DMS53 treated with DMSO at 0.1 percent for 48 hours (cell line): Measurements from ENCODE around the gene CASP1.
"Not testable (repeated sequence)": the region's sequence is repeated elsewhere in the genome, so short reads cannot be mapped to it uniquely, and the experiment has no call there.

Experiments used
- DNase-seq: peaks from one replicate; lab custom pipeline; 2025; ENCODE audit not compliant: unreplicated experiment; lab: John Stamatoyannopoulos, UW

CASP1 gene

GRCh38 chr11:105046898-105047579 is 12.1 kb upstream of the CASP1 start:
- DNase-seq = peak; percentile 30

GRCh38 chr11:105045676-105046296 is 10.8 kb upstream of the CASP1 start:
- no peak for DNase-seq

- not testable (repeated sequence) for DNase-seq
Measured at GRCh38 chr11:105044557-105045524, 9.9 kb upstream of the CASP1 start, which contains the start of gene CARD16. TSS of gene CARD16 (minus strand) at chr11:105045335. CDS start at chr11:105045297, 38 bp downstream.

- no peak for DNase-seq
Measured at GRCh38 chr11:105042178-105042577, 7.2 kb upstream of the CASP1 start.

- no peak for DNase-seq
Measured at GRCh38 chr11:105040703-105041102, 5.8 kb upstream of the CASP1 start.

GRCh38 chr11:105034388-105034787 is 556 bp downstream of the CASP1 start:
- DNase-seq = not testable (repeated sequence)

- no peak for DNase-seq
Measured at GRCh38 chr11:105033781-105034180, 1.2 kb downstream of the CASP1 start.

GRCh38 chr11:105033343-105033742 is 1.6 kb downstream of the CASP1 start:
- DNase-seq = no peak

- no peak for DNase-seq
Measured at GRCh38 chr11:105032495-105032894, 2.4 kb downstream of the CASP1 start.

- no peak for DNase-seq
Measured at GRCh38 chr11:105027678-105028077, 7.3 kb downstream of the CASP1 start.

GRCh38 chr11:105024394-105024793 is 10.6 kb downstream of the CASP1 start:
- DNase-seq = no peak

- DNase-seq = no peak
Measured at GRCh38 chr11:105023003-105023402, 11.9 kb downstream of the CASP1 start, which contains the start of gene CASP5. TSS of gene CASP5 (minus strand) at chr11:105023168. CDS start at chr11:105023136, 32 bp downstream.

GRCh38 chr11:105022527-105022926 is 12.4 kb downstream of the CASP1 start:
- no peak for DNase-seq

- DNase-seq = no peak
Measured at GRCh38 chr11:105007463-105007862, 27.5 kb downstream of the CASP1 start.

GRCh38 chr11:105005451-105005845 is 29.5 kb downstream of the CASP1 start:
- DNase-seq = no peak

GRCh38 chr11:105004021-105004420 is 30.9 kb downstream of the CASP1 start:
- DNase-seq = no peak

GRCh38 chr11:105003151-105003550 is 31.8 kb downstream of the CASP1 start:
- DNase-seq = no peak

- DNase-seq = no peak
Measured at GRCh38 chr11:105000797-105001196, 34.1 kb downstream of the CASP1 start.

GRCh38 chr11:105000167-105000566 is 34.8 kb downstream of the CASP1 start:
- DNase-seq = no peak

GRCh38 chr11:104999721-105000120 is 35.2 kb downstream of the CASP1 start:
- no peak for DNase-seq

GRCh38 chr11:104997288-104997687 is 37.7 kb downstream of the CASP1 start:
- no peak for DNase-seq
